Gastroesophageal sphincter (tissue), 3 donors: ENCODE measurements around the gene CPT1C.

Experiments used
- CTCF ChIP-seq, 4 experiments: fragments of 200-600 bp in 2 of 4; fragments of 450-650 bp in 2 of 4; sonication (generic) in 1 of 4; IDR thresholded peaks; one replicate each; pipeline ENCODE4 v1.5.1; 2017 to 2019; ENCODE audit warnings: antibody characterized with exemption in 4 of 4, mild to moderate bottlenecking in 2 of 4, moderate library complexity in 2 of 4
- POLR2A ChIP-seq, 2 donors: fragments of 450-650 bp; IDR thresholded peaks; one replicate each; pipeline ENCODE4 v1.6.1; 2017; ENCODE audit warnings: antibody characterized with exemption in 2 of 2, mild to moderate bottlenecking in 2 of 2, moderate library complexity in 1 of 2
- POLR2AphosphoS5 ChIP-seq: sonication (generic); formaldehyde crosslinking; IDR thresholded peaks from one replicate; pipeline ENCODE4 v1.6.1; 2017; ENCODE audit warnings: antibody characterized with exemption

DNA sequence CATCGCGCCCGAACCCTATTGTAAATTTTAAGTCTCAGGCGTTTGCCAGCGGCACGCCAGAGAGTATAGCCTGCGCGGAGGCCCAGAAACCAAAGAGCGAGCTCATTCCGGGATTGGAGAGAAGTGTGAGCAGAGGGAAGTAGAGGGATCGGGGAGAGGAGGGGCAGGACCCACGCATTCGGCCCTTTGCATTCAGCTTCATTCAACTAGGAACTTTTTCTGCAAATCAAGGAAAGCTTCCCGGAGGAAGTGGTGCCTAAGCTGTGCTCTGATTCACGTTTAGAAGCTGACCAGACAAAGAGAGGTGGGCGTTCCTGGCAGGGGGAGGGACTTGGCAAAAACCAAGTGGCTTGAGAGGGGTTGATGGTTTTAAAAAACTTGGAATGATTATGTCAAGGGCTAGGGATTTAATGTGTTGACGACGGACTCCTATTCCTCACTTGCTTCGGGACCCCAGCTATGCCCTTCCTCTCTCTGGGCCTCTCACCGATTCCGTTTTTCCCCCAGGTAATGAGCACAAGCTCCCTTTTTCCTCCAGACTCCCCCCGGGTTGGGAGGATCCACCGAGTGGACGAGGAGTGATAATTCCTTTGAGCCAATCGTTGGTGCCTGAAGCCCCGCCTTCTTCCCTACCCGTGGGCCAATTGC, 14.7 kb upstream of the CPT1C start:
- TF ChIP-seq CTCF (IDR thresholded peaks at IDR 0.05) (peak in 1 of 4 experiments; percentile 13), POLR2AphosphoS5 (no peak), POLR2A (IDR thresholded peaks at IDR 0.05) (peak in 1 of 2 donors; percentile 20)
